ENCODE measurements around the gene CPLX1.

DNA sequence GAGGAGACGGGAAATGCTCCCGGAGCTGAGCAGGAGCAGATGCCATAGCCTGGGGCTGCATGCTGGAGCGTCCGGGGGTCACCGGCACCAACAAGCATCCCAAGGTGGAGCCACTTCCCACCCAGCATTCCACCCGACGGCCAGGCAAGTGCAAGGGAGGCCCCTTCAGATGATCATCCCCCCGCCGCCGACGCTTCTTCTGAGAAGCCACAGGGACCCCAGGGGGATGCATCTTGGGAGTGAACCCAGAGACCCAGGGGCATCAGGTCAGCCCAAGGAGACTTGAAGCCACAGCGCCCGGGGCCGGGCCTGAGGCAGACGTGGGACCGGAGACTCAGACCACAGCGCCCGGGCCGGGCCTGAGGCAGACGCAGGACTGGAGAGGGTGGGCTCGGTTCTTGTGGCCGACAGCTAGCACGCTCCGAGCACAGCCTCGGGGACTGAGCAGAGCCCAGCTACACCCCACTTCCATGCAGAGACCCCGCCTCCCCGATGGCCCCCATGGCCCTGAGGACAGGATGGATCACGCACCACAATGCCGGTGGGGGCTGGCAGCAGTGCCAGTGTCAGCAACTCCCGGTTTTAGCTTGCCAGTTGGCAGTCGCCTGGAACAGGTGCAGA is 33.0 kb upstream of the CPLX1 start:
- TF ChIP-seq CTCF (IDR thresholded peaks at IDR 0.05) (no peak), POLR2A (IDR thresholded peaks at IDR 0.05) (no peak), POLR2AphosphoS5 (IDR thresholded peaks at IDR 0.05) (no peak)
